Stimulated activated naive CD8-positive, alpha-beta T cell treated with anti-CD3 and anti-CD28 coated beads, Interleukin-15, amount 100 ng/mL, for 72 hours (primary cell): ENCODE results near the gene PSMC5.
"Not testable (repeated sequence)": the region's sequence is repeated elsewhere in the genome, so short reads cannot be mapped to it uniquely, and the experiment has no call there.

Source experiments
- ATAC-seq: fragments of 150-1000 bp; cut with Tn5 transposase; 2 replicates; pipeline ENCODE4 v1.10.0; 2021; ENCODE audit warnings: mild to moderate bottlenecking, moderate library complexity
- DNase-seq, 2 donors: peaks; one replicate each; pipeline ENCODE4 v3.0.0; 2021 to 2022
- H3K27ac Mint-ChIP-seq, 2 donors: one replicate each; pipeline ENCODE4 v1.8.0; 2022; ENCODE audit warnings: mild to moderate bottlenecking in 2 of 2, mixed read lengths in 2 of 2, moderate library complexity in 2 of 2
- H3K27me3 Mint-ChIP-seq: one replicate; pipeline ENCODE4 v1.8.0; 2022; ENCODE audit warnings: mixed read lengths
- H3K4me1 Mint-ChIP-seq: one replicate; pipeline ENCODE4 v1.8.0; 2022; ENCODE audit warnings: mild to moderate bottlenecking, mixed read lengths
- H3K4me3 Mint-ChIP-seq, 2 donors: one replicate each; pipeline ENCODE4 v1.8.0; 2022; ENCODE audit warnings: mild to moderate bottlenecking in 2 of 2, mixed read lengths in 2 of 2, moderate library complexity in 1 of 2
- H3K9me3 Mint-ChIP-seq, 2 donors: one replicate each; pipeline ENCODE4 v1.8.0; 2022; ENCODE audit warnings: mixed read lengths in 2 of 2

The PSMC5 gene

GRCh38 chr17:63827002-63827800, at the start of gene PSMC5, which contains the start of gene FTSJ3:
Gene PSMC5, plus strand, starts transcription at chr17:63827431. Its CDS starts 60 bp downstream, at chr17:63827491.
Gene FTSJ3, minus strand, starts transcription at chr17:63827663. Its CDS starts 761 bp downstream, at chr17:63826902.
- H3K9me3 Mint-ChIP-seq, result no peaks in the 10 kb centered on the region
- DNase-seq (peak; percentile 94 to 95), ATAC-seq (peak; percentile 93)
- H3K4me3 Mint-ChIP-seq, result peak within 1 kb of the TSS; percentile 93 to 95
- peak within 1 kb of the TSS; percentile 99 to 100 for H3K27ac Mint-ChIP-seq
- no peaks in the 10 kb centered on the region for H3K27me3 Mint-ChIP-seq
- H3K4me1 Mint-ChIP-seq, result peaks cover 81% of the 10 kb centered on the region

- H3K27me3 Mint-ChIP-seq, result no peaks in the 10 kb centered on the region
- H3K9me3 Mint-ChIP-seq, result no peaks in the 10 kb centered on the region
- DNase-seq, result no peak
- no peak for ATAC-seq
- H3K4me1 Mint-ChIP-seq, result peaks cover 73% of the 10 kb centered on the region
- H3K4me3 Mint-ChIP-seq, result no peak overlapping the region
- no peak overlapping the region for H3K27ac Mint-ChIP-seq
Observed at GRCh38 chr17:63780507-63780906, 46.7 kb upstream of the PSMC5 start.

GRCh38 chr17:63780928-63781327, 46.3 kb upstream of the PSMC5 start:
- ATAC-seq (no peak), DNase-seq (no peak)
- Mint-ChIP-seq H3K27ac (no peak overlapping the region), H3K4me1 (peaks cover 69% of the 10 kb centered on the region), H3K4me3 (no peak overlapping the region), H3K27me3 (no peaks in the 10 kb centered on the region), H3K9me3 (no peaks in the 10 kb centered on the region)

GRCh38 chr17:63783522-63783921, 43.7 kb upstream of the PSMC5 start:
- Mint-ChIP-seq H3K4me1 (peaks cover 44% of the 10 kb centered on the region), H3K4me3 (no peak overlapping the region), H3K9me3 (no peaks in the 10 kb centered on the region), H3K27me3 (no peaks in the 10 kb centered on the region), H3K27ac (peak overlapping the region in 1 of 2 donors; percentile 78)
- DNase-seq (no peak), ATAC-seq (no peak)

- no peaks in the 10 kb centered on the region for H3K9me3 Mint-ChIP-seq
- ATAC-seq (no peak), DNase-seq (no peak)
- no peak overlapping the region for H3K4me3 Mint-ChIP-seq
- no peaks in the 10 kb centered on the region for H3K27me3 Mint-ChIP-seq
- no peak overlapping the region for H3K27ac Mint-ChIP-seq
- peaks cover 31% of the 10 kb centered on the region for H3K4me1 Mint-ChIP-seq
Observed at GRCh38 chr17:63785556-63785955, 41.7 kb upstream of the PSMC5 start.

GRCh38 chr17:63786117-63786516, 41.1 kb upstream of the PSMC5 start:
- H3K4me3 Mint-ChIP-seq, result no peak overlapping the region
- no peaks in the 10 kb centered on the region for H3K27me3 Mint-ChIP-seq
- H3K4me1 Mint-ChIP-seq, result peaks cover 26% of the 10 kb centered on the region
- no peak for DNase-seq
- no peak for ATAC-seq
- no peaks in the 10 kb centered on the region for H3K9me3 Mint-ChIP-seq
- H3K27ac Mint-ChIP-seq, result no peak overlapping the region

- Mint-ChIP-seq H3K27me3 (no peaks in the 10 kb centered on the region), H3K4me1 (peaks cover 17% of the 10 kb centered on the region), H3K27ac (no peak overlapping the region), H3K9me3 (no peaks in the 10 kb centered on the region), H3K4me3 (no peak overlapping the region)
- ATAC-seq (no peak), DNase-seq (no peak)
Observed at GRCh38 chr17:63786971-63787711, 40.1 kb upstream of the PSMC5 start.

GRCh38 chr17:63790057-63790456, 37.2 kb upstream of the PSMC5 start:
- H3K4me1 Mint-ChIP-seq, result no peaks in the 10 kb centered on the region
- peak overlapping the region in 1 of 2 donors; percentile 80 for H3K27ac Mint-ChIP-seq
- H3K27me3 Mint-ChIP-seq, result no peaks in the 10 kb centered on the region
- DNase-seq (no peak), ATAC-seq (peak; percentile 20)
- H3K4me3 Mint-ChIP-seq, result no peak overlapping the region
- no peaks in the 10 kb centered on the region for H3K9me3 Mint-ChIP-seq

GRCh38 chr17:63792055-63792729, 35.0 kb upstream of the PSMC5 start:
- Mint-ChIP-seq H3K27ac (no peak overlapping the region), H3K4me3 (no peak overlapping the region), H3K4me1 (no peaks in the 10 kb centered on the region), H3K9me3 (no peaks in the 10 kb centered on the region), H3K27me3 (no peaks in the 10 kb centered on the region)
- DNase-seq (no peak), ATAC-seq (no peak)

GRCh38 chr17:63796375-63796774, 30.9 kb upstream of the PSMC5 start:
- DNase-seq, result not testable (repeated sequence)

GRCh38 chr17:63798572-63799106, 28.6 kb upstream of the PSMC5 start:
- ATAC-seq (no peak), DNase-seq (no peak)
- H3K4me1 Mint-ChIP-seq, result no peaks in the 10 kb centered on the region
- H3K27ac Mint-ChIP-seq, result no peak overlapping the region
- H3K9me3 Mint-ChIP-seq, result no peaks in the 10 kb centered on the region
- no peaks in the 10 kb centered on the region for H3K27me3 Mint-ChIP-seq
- no peak overlapping the region for H3K4me3 Mint-ChIP-seq

More at GRCh38 chr17:63796375-63796774, 30.9 kb upstream of the PSMC5 start:
- not testable (repeated sequence) for H3K9me3 Mint-ChIP-seq, H3K27ac Mint-ChIP-seq, ATAC-seq, H3K4me1 Mint-ChIP-seq, H3K27me3 Mint-ChIP-seq, H3K4me3 Mint-ChIP-seq

- peaks cover 4% of the 10 kb centered on the region for H3K4me1 Mint-ChIP-seq
- DNase-seq, result no peak
- no peak for ATAC-seq
- no peaks in the 10 kb centered on the region for H3K27me3 Mint-ChIP-seq
- peak overlapping the region in 1 of 2 donors; percentile 81 for H3K27ac Mint-ChIP-seq
- no peak overlapping the region for H3K4me3 Mint-ChIP-seq
- no peaks in the 10 kb centered on the region for H3K9me3 Mint-ChIP-seq
Observed at GRCh38 chr17:63800783-63801182, 26.4 kb upstream of the PSMC5 start.

- no peak overlapping the region for H3K27ac Mint-ChIP-seq
- no peak overlapping the region for H3K4me3 Mint-ChIP-seq
- no peaks in the 10 kb centered on the region for H3K9me3 Mint-ChIP-seq
- no peaks in the 10 kb centered on the region for H3K27me3 Mint-ChIP-seq
- ATAC-seq (no peak), DNase-seq (no peak)
- H3K4me1 Mint-ChIP-seq, result peaks cover 14% of the 10 kb centered on the region
Observed at GRCh38 chr17:63804328-63804727, 22.9 kb upstream of the PSMC5 start.

- ATAC-seq (no peak), DNase-seq (no peak)
- H3K27me3 Mint-ChIP-seq, result no peaks in the 10 kb centered on the region
- H3K4me1 Mint-ChIP-seq, result peaks cover 14% of the 10 kb centered on the region
- peak overlapping the region in 1 of 2 donors; percentile 33 for H3K27ac Mint-ChIP-seq
- H3K9me3 Mint-ChIP-seq, result no peaks in the 10 kb centered on the region
- no peak overlapping the region for H3K4me3 Mint-ChIP-seq
Observed at GRCh38 chr17:63805591-63805990, 21.6 kb upstream of the PSMC5 start.

GRCh38 chr17:63809970-63810369, 17.3 kb upstream of the PSMC5 start:
- no peaks in the 10 kb centered on the region for H3K27me3 Mint-ChIP-seq
- H3K4me3 Mint-ChIP-seq, result no peak overlapping the region
- H3K4me1 Mint-ChIP-seq, result peaks cover 10% of the 10 kb centered on the region
- no peaks in the 10 kb centered on the region for H3K9me3 Mint-ChIP-seq
- H3K27ac Mint-ChIP-seq, result no peak overlapping the region
- no peak for ATAC-seq
- DNase-seq, result no peak
